ENCODE results near the gene CRYBA1. TPM values are rescaled to one million over a fixed set of nuclear protein-coding genes. Genes with fewer than 3 reads are reported as not detected.
"Not testable (repeated sequence)": the region's sequence is repeated elsewhere in the genome, so short reads cannot be mapped to it uniquely, and the experiment has no call there.

CRYBA1 gene
- total and polyA plus RNA-seq, 2 donors from 2014 or later: not detected

- H3K27me3 ChIP-seq (ENCODE audit: control insufficient read depth, insufficient read depth, low read length): no peaks in the 10 kb centered on the region
- no peaks in the 10 kb centered on the region for H3K9me3 ChIP-seq (ENCODE audit: control insufficient read depth in 2 of 3, insufficient read depth in 1 of 3, low read length in 3 of 3)
- FAIRE-seq (no peak), DNase-seq (no peak)
- no peak for TF ChIP-seq CTCF (IDR thresholded peaks at IDR 0.05; ENCODE audit: borderline replicate concordance, extremely low read depth, insufficient read depth)
- peaks cover 0 to 3% (median 0%) of the 10 kb centered on the region in 3 donors for H3K4me1 ChIP-seq (ENCODE audit: control insufficient read depth in 2 of 3, insufficient read depth in 2 of 3, low read depth in 1 of 3, low read length in 3 of 3)
- H3K9ac ChIP-seq (ENCODE audit: low read length in 3 of 3): no peak overlapping the region
- no peak overlapping the region for H3K27ac ChIP-seq (ENCODE audit: low read depth in 2 of 2, low read length in 2 of 2)
- no peak overlapping the region for H3K4me3 ChIP-seq (ENCODE audit: low read length in 3 of 3)
- intact Hi-C loops (cut with DNase I): no loop called here
- H3K36me3 ChIP-seq (ENCODE audit: control insufficient read depth in 2 of 3, insufficient read depth in 3 of 3, low read length in 3 of 3): peaks cover 0 to 11% (median 9%) of the 10 kb centered on the region in 3 donors
These were observed 10.2 kb downstream of the CRYBA1 start for GRCh38 chr17:29256735-29257466.

- intact Hi-C loops (cut with DNase I): no loop called here
- Histone ChIP-seq H3K4me3 (ENCODE audit: low read length in 3 of 3) (no peak overlapping the region), H3K9ac (ENCODE audit: low read length in 3 of 3) (no peak overlapping the region), H3K27ac (ENCODE audit: low read depth in 2 of 2, low read length in 2 of 2) (no peak overlapping the region), H3K27me3 (ENCODE audit: control insufficient read depth, insufficient read depth, low read length) (no peaks in the 10 kb centered on the region), H3K36me3 (ENCODE audit: control insufficient read depth in 2 of 3, insufficient read depth in 3 of 3, low read length in 3 of 3) (peaks cover 0 to 16% (median 13%) of the 10 kb centered on the region in 3 donors), H3K4me1 (ENCODE audit: control insufficient read depth in 2 of 3, insufficient read depth in 2 of 3, low read depth in 1 of 3, low read length in 3 of 3) (no peaks in the 10 kb centered on the region), H3K9me3 (ENCODE audit: control insufficient read depth in 2 of 3, insufficient read depth in 1 of 3, low read length in 3 of 3) (no peaks in the 10 kb centered on the region)
- DNase-seq (no peak), FAIRE-seq (no peak)
- TF ChIP-seq CTCF (IDR thresholded peaks at IDR 0.05; ENCODE audit: borderline replicate concordance, extremely low read depth, insufficient read depth): no peak
These were observed 11.1 kb downstream of the CRYBA1 start for GRCh38 chr17:29257756-29258155.

- DNase-seq: no peak
- no peak for FAIRE-seq
- H3K27ac ChIP-seq (ENCODE audit: low read depth in 2 of 2, low read length in 2 of 2): no peak overlapping the region
- H3K9me3 ChIP-seq (ENCODE audit: control insufficient read depth in 2 of 3, insufficient read depth in 1 of 3, low read length in 3 of 3): no peaks in the 10 kb centered on the region
- intact Hi-C loops (cut with DNase I): no loop called here
- peaks cover 0 to 37% (median 13%) of the 10 kb centered on the region in 3 donors for H3K36me3 ChIP-seq (ENCODE audit: control insufficient read depth in 2 of 3, insufficient read depth in 3 of 3, low read length in 3 of 3)
- no peaks in the 10 kb centered on the region for H3K27me3 ChIP-seq (ENCODE audit: control insufficient read depth, insufficient read depth, low read length)
- H3K9ac ChIP-seq (ENCODE audit: low read length in 3 of 3): no peak overlapping the region
- H3K4me1 ChIP-seq (ENCODE audit: control insufficient read depth in 2 of 3, insufficient read depth in 2 of 3, low read depth in 1 of 3, low read length in 3 of 3): no peaks in the 10 kb centered on the region
- no peak for TF ChIP-seq CTCF (IDR thresholded peaks at IDR 0.05; ENCODE audit: borderline replicate concordance, extremely low read depth, insufficient read depth)
- H3K4me3 ChIP-seq (ENCODE audit: low read length in 3 of 3): no peak overlapping the region
These were observed 17.3 kb downstream of the CRYBA1 start for GRCh38 chr17:29263916-29264315.

- H3K36me3 ChIP-seq (ENCODE audit: control insufficient read depth in 2 of 3, insufficient read depth in 3 of 3, low read length in 3 of 3); intact Hi-C loops (cut with DNase I); H3K27me3 ChIP-seq (ENCODE audit: control insufficient read depth, insufficient read depth, low read length); FAIRE-seq; H3K4me3 ChIP-seq (ENCODE audit: low read length in 3 of 3); H3K9me3 ChIP-seq (ENCODE audit: control insufficient read depth in 2 of 3, insufficient read depth in 1 of 3, low read length in 3 of 3); DNase-seq; H3K27ac ChIP-seq (ENCODE audit: low read depth in 2 of 2, low read length in 2 of 2); H3K9ac ChIP-seq (ENCODE audit: low read length in 3 of 3); H3K4me1 ChIP-seq (ENCODE audit: control insufficient read depth in 2 of 3, insufficient read depth in 2 of 3, low read depth in 1 of 3, low read length in 3 of 3): not testable (repeated sequence)
These were observed 25.3 kb downstream of the CRYBA1 start for GRCh38 chr17:29271980-29272379.

Measured in kidney (tissue), 14 donors.